ENCODE data around the gene PADI6. TPM values are rescaled to one million over a fixed set of nuclear protein-coding genes. Genes with fewer than 3 reads are reported as not detected.
A peak's percentile ranks its signal among the peaks of the same experiment; 100 is the strongest.

The PADI6 gene
- total and polyA plus RNA-seq, 2 donors (not counting 1 experiment from before 2014, with no cell fraction given) = 0.04 TPM; not detected in 1

GRCh38 chr1:17440074-17440826, 68.3 kb downstream of the PADI6 start:
- H3K4me1 Mint-ChIP-seq = peaks cover 23% of the 10 kb centered on the region
- peak overlapping the region; percentile 87 for H3K4me3 Mint-ChIP-seq
- intact Hi-C loops (cut with micrococcal nuclease) = no loop called here
- H3K4me3 ChIP-seq (ENCODE audit: control extremely low read depth in 1 of 5, extremely low read depth in 1 of 5, insufficient read depth in 1 of 5, low read depth in 2 of 5, low read length in 4 of 5) = peak overlapping the region in 4 of 5 experiments; percentile 33 to 67 (median 50)
- peak overlapping the region; percentile 87 for H2AFZ ChIP-seq (ENCODE audit: insufficient read depth, low read depth, low read length, poor library complexity, severe bottlenecking)
- peaks cover 0 to 12% (median 3%) of the 10 kb centered on the region in 4 experiments for H3K27me3 ChIP-seq (replicated peaks in 1 of 4; ENCODE audit: control extremely low read depth in 1 of 4, control insufficient read depth in 3 of 4, insufficient read depth in 4 of 4, low read length in 3 of 4)
- H3K9ac ChIP-seq (ENCODE audit: low read length) = peak overlapping the region; percentile 63
- peaks cover 18% of the 10 kb centered on the region for H3K27me3 Mint-ChIP-seq
- no peaks in the 10 kb centered on the region for H3K9me3 ChIP-seq (ENCODE audit: control extremely low read depth in 1 of 3, control insufficient read depth in 2 of 3, insufficient read depth in 1 of 3, low read length in 2 of 3)
- peak overlapping the region; percentile 95 for H3K4me2 ChIP-seq (replicated peaks; ENCODE audit: low read depth, low read length, poor library complexity, severe bottlenecking)
- H3K79me2 ChIP-seq (ENCODE audit: control insufficient read depth, insufficient read depth, low read length) = peaks cover 29% of the 10 kb centered on the region
- TF ChIP-seq EZH2 (IDR thresholded peaks at IDR 0.05; ENCODE audit: borderline replicate concordance, insufficient read depth, low read depth, low read length, poor library complexity, severe bottlenecking) = no peak
- TF ChIP-seq, protein P1, sequence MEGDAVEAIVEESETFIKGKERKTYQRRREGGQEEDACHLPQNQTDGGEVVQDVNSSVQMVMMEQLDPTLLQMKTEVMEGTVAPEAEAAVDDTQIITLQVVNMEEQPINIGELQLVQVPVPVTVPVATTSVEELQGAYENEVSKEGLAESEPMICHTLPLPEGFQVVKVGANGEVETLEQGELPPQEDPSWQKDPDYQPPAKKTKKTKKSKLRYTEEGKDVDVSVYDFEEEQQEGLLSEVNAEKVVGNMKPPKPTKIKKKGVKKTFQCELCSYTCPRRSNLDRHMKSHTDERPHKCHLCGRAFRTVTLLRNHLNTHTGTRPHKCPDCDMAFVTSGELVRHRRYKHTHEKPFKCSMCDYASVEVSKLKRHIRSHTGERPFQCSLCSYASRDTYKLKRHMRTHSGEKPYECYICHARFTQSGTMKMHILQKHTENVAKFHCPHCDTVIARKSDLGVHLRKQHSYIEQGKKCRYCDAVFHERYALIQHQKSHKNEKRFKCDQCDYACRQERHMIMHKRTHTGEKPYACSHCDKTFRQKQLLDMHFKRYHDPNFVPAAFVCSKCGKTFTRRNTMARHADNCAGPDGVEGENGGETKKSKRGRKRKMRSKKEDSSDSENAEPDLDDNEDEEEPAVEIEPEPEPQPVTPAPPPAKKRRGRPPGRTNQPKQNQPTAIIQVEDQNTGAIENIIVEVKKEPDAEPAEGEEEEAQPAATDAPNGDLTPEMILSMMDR (IDR thresholded peaks at IDR 0.05) = no peak
- no peak for ATAC-seq (ENCODE audit: low read depth)
- WGBS (ENCODE audit: insufficient coverage) = 69% methylated on average over 15 of the region's 18 CpGs
- no peaks in the 10 kb centered on the region for H3K36me3 ChIP-seq (replicated peaks in 1 of 2; ENCODE audit: control extremely low read depth in 1 of 2, control insufficient read depth in 1 of 2, extremely low read depth in 1 of 2, insufficient read depth in 2 of 2, low read length in 1 of 2)
- ChIA-PET POLR2A (interaction anchor here (0.7 kb wide), 1 partner anchor 10 kb away, joined by 7 read pairs; no protein-coding TSS in a partner anchor), CTCF (interaction anchor here (1.0 to 1.6 kb wide), 5 partner anchors 9 to 189 kb away, joined by 3 to 6 read pairs (median 4); no protein-coding TSS in a partner anchor)
- no peaks in the 10 kb centered on the region for H3K9me3 Mint-ChIP-seq (ENCODE audit: insufficient read depth)
- no peak for DNase-seq
- H3K27ac ChIP-seq (ENCODE audit: low read length in 2 of 2) = peak overlapping the region in 1 of 2 donors; percentile 6
- peak overlapping the region; percentile 85 for H3K27ac Mint-ChIP-seq
- peaks cover 36% of the 10 kb centered on the region for H4K20me1 ChIP-seq (ENCODE audit: control insufficient read depth, insufficient read depth, low read length, poor library complexity, severe bottlenecking)
- H3K4me1 ChIP-seq (ENCODE audit: control insufficient read depth in 2 of 2, insufficient read depth in 2 of 2, low read length in 2 of 2) = peaks cover 25 to 27% of the 10 kb centered on the region in 2 donors

DNA sequence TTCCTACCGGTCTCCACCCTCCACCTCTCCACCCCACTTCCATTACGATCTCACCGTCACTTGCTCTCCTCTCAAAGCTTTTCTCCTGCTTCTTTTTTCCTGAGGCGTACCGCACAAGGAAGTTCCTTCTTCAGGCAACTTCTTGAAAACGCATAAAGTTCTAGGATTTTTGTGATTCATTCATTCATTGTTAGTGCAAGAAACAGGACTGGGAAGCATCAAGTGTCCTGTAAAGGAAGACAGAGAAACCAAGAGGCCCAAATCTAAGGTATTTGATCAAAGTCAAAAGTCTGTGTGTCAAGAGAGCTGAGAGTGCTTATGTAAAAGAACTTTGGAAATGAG, 68.8 kb downstream of the PADI6 start:
- 67% methylated on average over 4 of the region's 6 CpGs for WGBS (ENCODE audit: insufficient coverage)
- POLR2A ChIA-PET = no interaction called here
- peaks cover 20 to 23% of the 10 kb centered on the region in 2 donors for H3K4me1 ChIP-seq (ENCODE audit: control insufficient read depth in 2 of 2, insufficient read depth in 2 of 2, low read length in 2 of 2)
- DNase-seq (no peak), ATAC-seq (ENCODE audit: low read depth) (no peak)
- Mint-ChIP-seq H3K27me3 (peaks cover 18% of the 10 kb centered on the region), H3K4me3 (peak overlapping the region; percentile 87), H3K27ac (peak overlapping the region; percentile 62), H3K9me3 (ENCODE audit: insufficient read depth) (no peaks in the 10 kb centered on the region), H3K4me1 (peaks cover 19% of the 10 kb centered on the region)
- intact Hi-C loops (cut with micrococcal nuclease) = no loop called here
- no peaks in the 10 kb centered on the region for H3K36me3 ChIP-seq (replicated peaks in 1 of 2; ENCODE audit: control extremely low read depth in 1 of 2, control insufficient read depth in 1 of 2, extremely low read depth in 1 of 2, insufficient read depth in 2 of 2, low read length in 1 of 2)
- peaks cover 23% of the 10 kb centered on the region for H3K79me2 ChIP-seq (ENCODE audit: control insufficient read depth, insufficient read depth, low read length)
- H3K4me3 ChIP-seq (ENCODE audit: control extremely low read depth in 1 of 5, extremely low read depth in 1 of 5, insufficient read depth in 1 of 5, low read depth in 2 of 5, low read length in 4 of 5) = no peak overlapping the region
- peaks cover 30% of the 10 kb centered on the region for H4K20me1 ChIP-seq (ENCODE audit: control insufficient read depth, insufficient read depth, low read length, poor library complexity, severe bottlenecking)
- no peak overlapping the region for H3K4me2 ChIP-seq (replicated peaks; ENCODE audit: low read depth, low read length, poor library complexity, severe bottlenecking)
- H3K27me3 ChIP-seq (replicated peaks in 1 of 4; ENCODE audit: control extremely low read depth in 1 of 4, control insufficient read depth in 3 of 4, insufficient read depth in 4 of 4, low read length in 3 of 4) = peaks cover 0 to 12% (median 3%) of the 10 kb centered on the region in 4 experiments
- no peaks in the 10 kb centered on the region for H3K9me3 ChIP-seq (ENCODE audit: control extremely low read depth in 1 of 3, control insufficient read depth in 2 of 3, insufficient read depth in 1 of 3, low read length in 2 of 3)
- TF ChIP-seq, protein P1 (IDR thresholded peaks at IDR 0.05) = no peak
- TF ChIP-seq EZH2 (IDR thresholded peaks at IDR 0.05; ENCODE audit: borderline replicate concordance, insufficient read depth, low read depth, low read length, poor library complexity, severe bottlenecking) = no peak
- no peak overlapping the region for H3K9ac ChIP-seq (ENCODE audit: low read length)
- H2AFZ ChIP-seq (ENCODE audit: insufficient read depth, low read depth, low read length, poor library complexity, severe bottlenecking) = no peak overlapping the region
- CTCF ChIA-PET = interaction anchor here (0.8 to 1.6 kb wide), 3 partner anchors 10 to 22 kb away, joined by 3 to 4 read pairs (median 3); no protein-coding TSS in a partner anchor
- no peak overlapping the region for H3K27ac ChIP-seq (ENCODE audit: low read length in 2 of 2)

Measured in B cell (primary cell).